Stimulated activated CD4-positive, alpha-beta T cell treated with anti-CD3 and anti-CD28 coated beads, Interleukin-4, amount 100 ng/mL, for 4 hours (primary cell): Measurements from ENCODE around the gene TFDP3.

Experiments used
- DNase-seq, 2 experiments: peaks; one replicate each; pipeline ENCODE4 v3.0.0-alpha.2; 2020

Gene TFDP3, protein sequence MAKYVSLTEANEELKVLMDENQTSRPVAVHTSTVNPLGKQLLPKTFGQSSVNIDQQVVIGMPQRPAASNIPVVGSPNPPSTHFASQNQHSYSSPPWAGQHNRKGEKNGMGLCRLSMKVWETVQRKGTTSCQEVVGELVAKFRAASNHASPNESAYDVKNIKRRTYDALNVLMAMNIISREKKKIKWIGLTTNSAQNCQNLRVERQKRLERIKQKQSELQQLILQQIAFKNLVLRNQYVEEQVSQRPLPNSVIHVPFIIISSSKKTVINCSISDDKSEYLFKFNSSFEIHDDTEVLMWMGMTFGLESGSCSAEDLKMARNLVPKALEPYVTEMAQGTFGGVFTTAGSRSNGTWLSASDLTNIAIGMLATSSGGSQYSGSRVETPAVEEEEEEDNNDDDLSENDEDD

DNA sequence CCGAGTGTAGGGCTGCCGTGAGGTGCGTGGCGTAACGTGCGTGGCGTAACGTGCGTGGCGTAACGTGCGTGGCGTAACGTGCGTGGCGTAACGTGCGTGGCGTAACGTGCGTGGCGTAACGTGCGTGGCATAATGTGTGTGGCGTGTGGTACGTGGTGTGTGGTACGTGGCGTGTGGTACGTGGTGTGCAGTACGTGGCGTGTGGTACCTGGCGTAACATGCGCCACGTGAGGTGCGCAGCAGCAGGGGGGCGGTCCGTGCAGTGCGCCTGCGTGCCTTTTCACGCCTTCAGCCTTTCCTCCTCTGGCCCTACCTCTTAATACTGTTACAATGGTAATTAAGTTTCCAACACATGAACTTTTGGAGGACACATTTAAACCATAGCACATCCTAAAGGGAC is at the start of gene TFDP3:
TFDP3 (minus strand) TSS at position 26 of the 400 bp plus-strand sequence. CDS start 95 bp downstream, outside the sequence.
- no peak for DNase-seq

DNA sequence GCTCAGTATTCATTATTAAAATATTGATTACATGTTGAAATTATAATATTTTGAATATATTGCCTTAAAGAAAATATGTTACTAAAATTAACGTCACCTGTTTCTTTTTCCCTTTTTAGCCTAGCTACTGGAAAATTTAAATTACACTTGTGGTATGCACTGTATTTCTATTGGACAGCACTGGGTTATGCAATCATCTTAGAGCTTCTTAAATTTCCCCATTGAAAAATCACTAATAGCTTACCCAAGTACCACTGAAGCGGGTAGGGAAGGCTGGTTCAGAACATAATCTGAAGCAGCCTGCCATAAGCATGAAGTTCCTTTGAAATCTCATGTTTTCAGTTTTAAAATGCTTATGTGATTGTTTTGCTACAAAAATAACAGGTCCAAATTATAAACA is 49.5 kb upstream of the TFDP3 start:
- no peak for DNase-seq

DNA sequence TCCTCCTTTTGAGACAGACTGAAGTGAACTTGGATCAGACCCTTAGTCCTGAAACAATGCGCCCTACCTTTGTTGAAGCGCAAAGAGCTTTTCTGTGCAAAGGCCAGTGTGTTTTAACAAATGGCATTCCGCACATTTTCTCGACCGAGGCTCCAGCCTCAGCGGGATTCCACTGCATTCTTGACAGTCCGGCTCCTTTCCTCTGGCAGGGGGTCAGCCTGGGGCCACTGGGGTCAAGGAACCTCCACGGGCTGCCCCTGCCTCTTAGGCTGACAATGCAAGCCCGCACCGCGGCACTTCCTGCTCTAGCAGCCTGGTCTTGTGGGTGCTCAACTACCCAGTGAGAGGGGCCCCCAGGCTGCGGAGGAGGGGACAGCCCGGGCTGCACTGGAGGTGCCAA is 47.2 kb upstream of the TFDP3 start:
- no peak for DNase-seq

DNA sequence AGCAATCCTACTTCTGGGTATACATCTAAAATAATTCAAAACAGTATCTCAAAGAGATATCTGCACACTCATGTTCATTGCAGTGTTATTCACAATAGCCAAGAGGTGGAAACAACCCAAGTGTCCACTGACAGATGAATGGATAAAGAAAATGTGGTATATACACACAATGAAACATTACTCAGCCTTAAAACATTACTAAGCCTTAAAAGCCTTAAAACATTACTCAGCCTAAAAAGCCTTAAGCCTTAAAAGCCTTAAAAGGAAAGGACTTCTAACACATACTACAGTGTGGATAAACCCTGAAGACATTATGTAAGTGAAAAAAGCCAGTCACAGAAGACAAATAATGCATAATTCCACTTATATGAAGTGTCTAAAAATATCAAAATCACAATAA is 40.3 kb upstream of the TFDP3 start:
- DNase-seq, result no peak

DNA sequence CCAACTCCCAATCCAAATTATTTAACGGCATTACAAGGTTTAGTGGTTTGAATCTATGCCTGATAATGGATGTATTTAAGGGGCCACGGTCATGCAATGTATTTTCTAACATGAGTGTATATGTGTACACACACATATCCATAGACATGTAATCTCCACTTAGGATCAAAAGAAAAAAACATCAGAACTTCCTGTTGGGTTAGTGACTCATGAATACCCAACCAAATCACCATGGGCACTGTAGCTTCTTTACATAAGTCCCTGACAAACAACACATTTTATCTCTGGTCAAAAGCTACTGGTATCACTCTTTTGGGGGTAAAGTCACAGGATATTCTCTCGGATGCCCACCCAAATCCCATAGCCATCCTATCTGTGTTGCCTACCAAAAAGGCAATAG is 36.5 kb upstream of the TFDP3 start:
- DNase-seq, result no peak

DNA sequence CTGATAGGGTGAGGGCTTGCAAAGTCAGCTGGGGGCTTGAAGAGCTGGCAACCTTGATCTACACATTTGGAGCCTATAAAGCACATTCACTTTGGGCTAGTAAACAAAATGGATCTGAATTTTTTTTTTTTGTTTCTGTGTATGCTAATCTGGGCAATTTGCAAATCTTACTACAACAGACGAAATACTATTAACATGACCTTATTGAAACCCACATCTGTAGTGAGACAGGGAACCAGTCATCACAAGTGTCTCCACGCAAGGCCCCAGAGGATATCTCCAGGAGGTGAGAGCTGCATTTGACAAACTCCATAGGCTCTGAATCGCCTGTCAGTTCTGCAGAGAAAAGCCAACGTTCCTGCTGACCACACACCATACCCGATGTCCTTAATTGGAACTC is 33.0 kb upstream of the TFDP3 start:
- DNase-seq, result no peak

DNA sequence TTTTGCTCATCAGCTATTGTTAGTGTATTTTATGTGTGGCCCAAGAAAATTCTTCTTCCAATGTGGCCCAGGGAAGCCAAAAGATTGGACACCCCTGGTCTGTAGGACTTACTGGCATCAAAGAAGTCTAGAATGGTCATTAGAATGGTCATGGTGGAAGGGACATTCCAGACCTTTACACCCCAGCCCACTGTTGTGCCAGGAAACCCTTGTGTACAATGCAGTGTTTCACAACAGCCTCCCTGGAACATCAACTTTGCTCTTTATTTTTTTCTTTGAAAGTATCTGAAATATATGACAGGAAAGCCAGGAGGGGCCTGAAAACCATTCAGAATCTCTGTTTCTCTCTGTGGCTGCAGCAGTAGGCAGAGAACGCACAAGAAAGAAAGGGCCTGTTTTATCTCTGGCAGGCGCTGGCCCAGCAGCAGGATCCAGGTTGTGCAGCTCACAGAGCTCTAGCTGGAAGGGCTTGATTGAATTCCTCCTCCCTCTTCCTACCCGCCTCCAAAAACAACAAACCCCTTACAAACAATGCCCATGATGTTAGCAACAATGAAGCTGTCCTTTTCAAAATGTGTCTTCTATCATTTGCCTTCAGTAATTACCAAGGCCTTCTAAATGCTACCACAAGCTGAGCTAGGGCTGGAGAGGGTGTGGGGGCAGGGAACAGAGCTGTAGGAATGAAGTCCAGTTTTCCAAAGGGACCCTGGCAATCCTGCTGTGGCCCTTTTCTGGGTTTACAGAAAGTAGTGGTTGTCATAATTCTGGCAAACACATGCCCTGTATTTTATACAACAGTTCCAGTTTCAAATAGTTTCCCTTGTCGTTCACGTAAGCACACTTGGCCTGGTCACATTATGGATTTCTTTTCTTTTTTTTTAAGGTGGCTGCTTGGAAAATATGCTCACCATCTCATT is 32.3 kb upstream of the TFDP3 start:
- no peak for DNase-seq

DNA sequence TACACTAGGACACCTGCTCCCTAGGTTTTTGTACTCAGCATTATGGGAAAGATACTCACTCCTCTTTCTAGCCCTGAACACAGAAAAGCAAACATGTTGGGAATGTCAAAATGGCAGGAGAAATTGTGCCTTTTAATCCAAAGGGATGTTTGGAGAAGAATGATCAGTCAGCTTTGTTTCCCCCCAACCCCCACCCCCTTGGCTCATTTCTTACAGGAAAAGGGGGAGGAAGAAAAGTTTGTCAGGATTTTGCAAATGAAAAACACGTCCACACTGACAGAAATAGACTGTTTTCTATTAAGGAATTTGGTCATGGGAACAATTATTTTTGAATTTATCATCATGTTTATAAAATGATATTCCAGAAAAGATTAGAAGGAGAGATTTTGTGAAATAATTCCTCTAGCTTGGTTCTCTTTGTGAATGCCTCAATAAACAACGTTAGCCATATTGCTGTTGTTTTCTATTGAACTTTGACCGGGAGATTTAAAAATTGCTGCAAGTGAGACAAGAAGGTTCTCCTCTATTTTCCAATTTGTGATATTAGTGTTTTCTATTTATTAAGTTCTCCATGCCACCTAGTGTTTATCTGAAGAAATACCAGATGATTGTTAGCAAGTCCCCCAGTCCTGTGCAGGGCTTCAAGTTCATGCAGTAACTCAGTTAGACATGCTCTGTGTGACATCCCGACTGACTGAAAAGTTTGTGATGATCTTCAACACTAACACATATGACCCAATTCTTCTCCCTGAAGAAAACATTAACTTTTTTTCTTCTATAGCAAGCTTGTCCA is 31.3 kb upstream of the TFDP3 start:
- DNase-seq, result no peak

DNA sequence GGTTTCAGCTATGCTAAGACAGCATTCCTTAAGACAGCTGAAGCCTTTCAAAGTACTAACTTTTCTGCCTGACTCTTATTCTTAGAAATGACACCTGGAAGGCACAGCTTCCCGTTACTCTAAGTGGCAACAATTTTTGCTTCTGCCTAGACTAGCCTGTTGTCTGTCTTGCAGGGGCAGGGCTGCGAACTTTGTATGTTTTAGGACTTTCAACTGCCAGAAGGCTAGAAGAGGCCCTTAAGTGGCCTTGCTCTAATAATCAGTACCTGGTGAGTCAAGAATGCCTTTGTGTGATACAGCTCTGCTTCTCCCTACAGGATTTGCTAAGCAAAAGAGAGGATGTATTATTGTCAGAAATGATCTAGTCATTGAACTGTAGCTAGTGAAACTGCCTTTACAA is 30.0 kb upstream of the TFDP3 start:
- no peak for DNase-seq

DNA sequence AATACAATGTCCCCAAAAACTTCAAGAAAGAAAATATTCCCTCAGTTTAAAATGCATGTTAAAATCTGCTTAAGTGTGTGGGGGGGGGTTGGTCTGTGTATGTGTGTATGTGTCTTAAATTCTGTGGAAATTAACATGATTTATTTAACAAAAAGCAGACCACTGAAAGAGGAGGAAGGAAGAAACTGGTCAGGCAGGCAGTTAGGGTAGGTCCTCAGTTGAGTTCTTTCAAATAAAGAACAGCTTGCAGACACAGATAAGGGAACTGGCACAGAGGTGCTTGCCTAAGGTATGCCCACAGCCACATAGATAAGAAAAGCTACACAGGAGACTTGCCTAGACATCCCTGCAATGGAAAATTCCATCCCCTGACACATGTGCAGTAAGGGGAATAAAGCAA is 28.8 kb upstream of the TFDP3 start:
- no peak for DNase-seq

DNA sequence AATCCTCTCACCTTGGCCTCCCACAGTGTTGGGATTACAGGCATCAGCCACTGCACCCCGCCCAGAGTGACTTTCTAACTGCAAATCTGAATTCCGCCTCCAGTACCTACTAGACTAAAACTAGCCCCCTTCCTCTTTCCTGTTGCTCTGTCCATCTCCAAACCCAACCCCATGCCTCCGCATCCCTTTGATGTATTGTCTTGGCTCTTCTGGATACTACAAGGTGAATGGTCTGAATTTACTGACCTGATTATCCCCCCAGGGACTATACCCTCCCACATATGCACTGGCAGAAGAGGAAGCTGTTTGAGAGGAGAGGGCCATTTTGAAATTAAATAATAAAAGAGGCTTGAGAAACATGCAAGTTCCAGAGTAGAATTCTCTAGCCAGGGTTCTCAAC is 17.7 kb upstream of the TFDP3 start:
- DNase-seq, result no peak

DNA sequence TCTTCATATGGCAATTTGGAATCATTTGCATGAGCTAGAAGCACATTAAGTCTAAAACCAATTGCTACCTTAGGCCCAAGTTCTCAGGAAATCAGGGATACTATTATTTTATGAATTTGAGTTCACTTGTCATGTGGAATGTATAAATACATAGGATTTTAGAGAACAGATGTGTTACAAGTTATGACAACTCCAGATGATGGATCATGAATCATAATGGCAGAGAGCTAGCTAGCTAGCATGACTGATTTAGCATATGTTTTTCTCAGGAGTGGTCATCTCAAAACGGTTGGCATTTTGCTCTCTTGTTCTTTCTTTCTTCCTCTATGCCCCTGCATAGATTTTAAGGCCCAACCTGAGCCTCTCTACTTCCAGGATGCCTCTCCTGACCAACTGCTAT is 14.2 kb upstream of the TFDP3 start:
- no peak for DNase-seq

DNA sequence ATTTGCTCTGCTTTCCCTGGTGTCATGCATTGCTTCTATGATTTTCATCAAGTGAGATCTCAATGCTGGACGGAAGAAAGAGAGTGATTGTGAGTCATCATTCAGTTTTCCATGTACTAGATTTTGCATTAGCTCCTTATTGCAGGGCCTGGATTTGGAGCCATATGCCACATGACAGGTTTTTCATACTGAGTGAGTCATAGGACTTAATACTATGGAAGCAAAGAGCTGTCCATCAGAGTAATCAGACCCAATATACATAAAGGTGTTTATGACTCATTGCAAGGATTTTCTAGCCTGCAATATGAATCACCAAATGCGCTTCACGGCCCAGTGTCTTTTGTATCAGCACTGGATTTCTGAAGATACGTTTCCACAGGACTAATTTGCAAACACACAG is 11.2 kb upstream of the TFDP3 start:
- no peak for DNase-seq

DNA sequence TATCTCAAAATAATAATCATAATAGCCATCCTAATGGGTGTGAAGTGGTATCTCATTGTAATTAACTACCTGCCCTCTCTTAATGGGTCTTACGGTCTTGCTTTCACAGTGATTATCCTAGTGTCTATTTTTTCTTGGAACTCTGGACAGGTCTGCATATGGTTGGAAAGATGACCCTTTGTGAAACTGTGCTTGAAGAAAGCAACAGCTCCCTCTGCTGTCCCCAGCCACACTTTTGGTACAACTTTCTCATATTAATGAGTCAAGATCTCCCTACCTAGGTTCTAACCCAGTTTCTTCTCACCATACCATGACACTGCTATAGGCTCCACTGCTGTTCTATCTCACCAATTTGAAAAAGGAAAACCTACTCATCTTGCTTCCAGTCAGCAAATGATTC is 2.4 kb downstream of the TFDP3 start:
- no peak for DNase-seq

DNA sequence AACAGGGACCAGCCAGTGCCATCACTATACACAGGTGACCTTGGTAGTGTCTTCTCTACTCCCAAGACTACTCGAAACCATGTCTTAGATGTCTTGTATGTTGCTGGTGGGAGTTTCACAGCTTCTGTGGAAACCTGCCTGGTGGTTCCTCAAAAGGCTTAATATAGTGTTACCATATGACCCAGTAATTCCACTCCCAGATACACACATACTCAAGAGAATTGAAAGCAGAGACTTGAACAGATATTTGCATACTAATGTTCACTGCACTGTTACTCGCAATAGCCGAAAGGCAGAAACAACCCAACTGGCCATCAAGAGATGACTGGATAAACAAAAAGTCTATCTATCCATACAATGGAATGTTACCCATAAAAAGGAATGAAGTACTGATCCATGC is 3.1 kb downstream of the TFDP3 start:
- no peak for DNase-seq

DNA sequence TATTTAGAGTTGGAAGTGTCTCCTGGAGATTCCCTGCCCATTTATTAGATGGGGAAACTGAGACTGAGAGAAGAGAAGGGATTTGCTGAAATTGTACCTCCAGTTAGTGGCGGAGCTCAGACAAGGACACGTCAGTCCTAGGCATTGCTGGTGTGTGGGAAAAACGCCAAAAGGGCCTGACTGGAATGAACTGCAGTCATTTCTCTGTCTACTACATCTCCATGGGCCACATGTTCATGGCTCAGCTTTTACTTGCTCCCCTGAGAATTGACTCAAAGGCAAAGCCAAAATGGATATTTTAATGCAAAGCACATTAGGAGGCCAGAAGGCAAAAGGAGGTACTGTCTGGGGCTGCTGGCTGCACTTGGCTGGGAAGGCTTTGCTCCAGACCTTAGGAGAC is 3.9 kb downstream of the TFDP3 start:
- no peak for DNase-seq

DNA sequence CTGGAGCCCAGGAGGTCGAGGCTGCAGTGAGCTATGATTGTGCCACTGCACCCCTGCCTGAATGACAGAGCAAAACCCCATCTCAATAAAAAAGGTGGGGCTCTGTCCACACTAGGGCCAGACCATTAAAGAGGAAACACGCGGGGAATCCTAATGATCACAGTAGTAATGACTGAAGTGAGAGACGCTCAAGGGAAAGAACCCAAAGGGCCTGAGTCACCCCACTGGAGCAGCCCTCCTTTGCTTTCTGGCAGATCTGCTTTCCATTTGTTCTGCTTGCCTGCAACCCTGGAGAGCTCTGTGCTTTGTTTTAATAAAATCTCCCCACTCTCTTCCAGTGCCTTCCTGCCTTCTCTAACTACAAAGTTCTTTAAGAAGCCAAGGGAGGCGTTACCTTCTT is 5.0 kb downstream of the TFDP3 start:
- DNase-seq, result no peak

DNA sequence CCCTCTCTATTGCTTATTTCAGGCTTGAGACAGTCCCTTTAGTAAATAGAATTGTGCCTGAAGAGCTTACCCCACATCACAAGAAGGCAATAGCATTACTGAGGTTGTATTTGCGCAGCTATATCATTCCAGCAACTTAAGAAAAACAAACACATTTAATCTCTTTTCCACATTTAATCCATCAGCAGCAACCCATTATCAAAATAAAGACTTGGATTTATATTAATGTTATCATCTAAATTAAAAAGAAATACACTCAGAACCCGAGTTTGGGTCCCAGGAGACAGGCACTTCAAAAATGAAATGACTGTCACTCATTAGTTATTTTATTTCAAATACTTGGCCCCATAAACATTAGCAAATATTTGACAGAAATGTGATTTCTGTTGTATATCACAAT is 10.4 kb downstream of the TFDP3 start:
- no peak for DNase-seq

DNA sequence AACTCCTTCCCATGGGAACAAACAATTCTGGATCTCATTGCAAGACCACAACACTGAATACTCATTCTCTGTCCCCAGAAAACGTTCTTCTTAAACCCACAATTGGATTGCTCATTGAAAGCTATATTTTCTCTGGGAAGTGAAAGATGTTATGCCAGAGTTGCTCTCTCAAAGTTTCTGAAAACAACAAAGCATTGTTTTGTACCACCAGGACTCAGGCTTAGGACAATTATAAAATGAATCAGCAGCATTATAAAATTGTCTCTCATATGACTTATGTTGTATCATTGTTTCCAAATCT is 26.5 kb downstream of the TFDP3 start:
- no peak for DNase-seq

DNA sequence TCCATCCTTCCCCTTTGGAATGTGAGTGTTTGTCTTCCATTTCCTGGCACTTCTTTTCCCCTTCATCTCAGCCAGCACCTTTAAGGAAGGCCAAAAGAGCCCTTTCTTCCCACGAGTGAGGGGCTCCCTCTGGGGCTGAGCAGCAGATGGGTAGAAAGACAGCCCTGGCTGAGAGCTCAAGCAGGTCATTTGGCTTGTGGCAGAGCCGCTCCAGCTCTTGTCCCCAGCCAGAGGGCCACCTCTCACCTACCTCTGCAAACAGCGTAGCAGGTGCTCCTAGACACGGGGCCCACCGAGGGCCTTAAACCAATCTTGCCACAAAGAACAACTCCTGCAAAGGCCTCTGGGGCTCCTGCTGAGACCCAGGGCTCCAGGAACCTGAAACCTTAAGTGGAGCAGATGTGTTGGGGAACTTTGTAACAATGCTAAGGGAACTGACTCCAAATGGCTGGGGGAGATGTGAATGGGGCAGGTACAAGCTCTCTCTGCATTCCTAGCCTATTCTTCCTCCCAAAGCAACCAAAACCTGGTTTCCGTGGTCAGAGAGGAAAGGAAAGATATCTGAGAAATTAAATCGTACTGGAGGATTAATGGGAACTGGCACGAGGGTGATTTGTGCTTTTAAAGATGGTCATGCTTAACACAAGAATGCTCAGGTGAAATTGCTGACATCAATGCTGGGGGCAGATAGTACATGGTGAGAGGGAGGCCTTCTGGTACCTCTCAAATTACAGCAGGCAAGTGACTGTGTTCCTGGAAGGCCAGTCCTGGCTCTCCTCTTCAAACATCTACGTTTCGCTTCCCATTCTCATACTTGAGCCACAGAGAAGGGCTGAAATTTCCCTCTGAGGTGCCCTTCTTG is 27.0 kb downstream of the TFDP3 start:
- DNase-seq, result no peak

DNA sequence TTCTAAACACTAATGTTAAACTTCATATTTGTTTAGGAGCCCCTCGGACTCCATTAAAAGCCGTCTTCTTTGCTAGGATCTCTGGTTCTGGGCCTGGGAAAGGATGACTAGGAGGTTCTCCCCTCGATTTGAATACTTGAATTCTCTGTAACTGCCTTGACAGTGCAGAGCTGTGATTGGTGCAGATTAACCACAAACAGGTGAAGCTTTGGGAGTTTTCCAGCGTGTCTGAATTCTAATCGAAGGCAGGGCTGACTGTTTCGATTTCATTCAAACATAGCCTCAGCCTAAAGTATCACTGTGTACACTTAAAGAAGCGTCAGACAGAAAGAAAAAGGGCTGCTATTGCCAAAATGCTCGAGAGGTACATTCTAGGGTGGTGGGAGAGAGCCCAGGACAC is 29.0 kb downstream of the TFDP3 start:
- no peak for DNase-seq

DNA sequence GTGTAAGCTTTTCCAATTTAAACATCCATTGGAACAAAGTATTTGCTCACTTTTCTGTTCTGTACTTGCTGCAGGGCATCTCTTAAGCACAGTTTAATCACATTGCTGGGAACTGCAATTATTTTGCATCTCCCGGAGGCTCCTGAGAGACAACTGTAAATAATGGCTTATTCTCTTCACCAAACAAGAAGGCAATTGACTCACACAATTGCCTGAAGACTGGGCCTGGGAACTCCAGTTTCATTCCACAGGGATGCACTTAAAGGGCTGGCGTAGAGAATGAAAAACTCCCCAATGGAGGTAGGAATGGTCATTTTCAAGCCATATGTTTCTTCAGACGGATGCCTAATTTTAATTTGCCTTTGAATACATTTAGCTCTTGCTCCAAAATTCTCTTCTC is 29.5 kb downstream of the TFDP3 start:
- no peak for DNase-seq

DNA sequence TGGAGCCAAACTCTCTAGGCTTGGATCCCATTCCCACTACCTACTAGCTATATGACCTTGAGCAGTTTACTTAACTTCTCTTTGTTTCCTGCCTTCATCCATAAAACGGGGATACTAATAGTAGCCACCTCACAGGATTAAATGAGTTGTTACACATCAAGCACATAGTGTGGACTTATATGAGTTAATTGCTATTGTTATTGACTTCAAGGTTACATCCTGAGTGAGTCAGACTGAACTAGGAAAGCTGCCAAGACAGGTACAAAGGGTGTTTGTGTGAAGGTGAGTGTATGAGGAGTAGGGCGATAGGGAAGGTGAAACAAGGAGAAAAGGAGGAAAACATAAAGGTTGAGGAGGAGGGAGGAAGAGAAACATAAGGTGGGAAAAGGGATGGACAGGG is 32.2 kb downstream of the TFDP3 start:
- DNase-seq, result no peak
